ENCODE results near the gene NKTR.
"Not testable (repeated sequence)": the region's sequence is repeated elsewhere in the genome, so short reads cannot be mapped to it uniquely, and the experiment has no call there.

The NKTR gene

DNA sequence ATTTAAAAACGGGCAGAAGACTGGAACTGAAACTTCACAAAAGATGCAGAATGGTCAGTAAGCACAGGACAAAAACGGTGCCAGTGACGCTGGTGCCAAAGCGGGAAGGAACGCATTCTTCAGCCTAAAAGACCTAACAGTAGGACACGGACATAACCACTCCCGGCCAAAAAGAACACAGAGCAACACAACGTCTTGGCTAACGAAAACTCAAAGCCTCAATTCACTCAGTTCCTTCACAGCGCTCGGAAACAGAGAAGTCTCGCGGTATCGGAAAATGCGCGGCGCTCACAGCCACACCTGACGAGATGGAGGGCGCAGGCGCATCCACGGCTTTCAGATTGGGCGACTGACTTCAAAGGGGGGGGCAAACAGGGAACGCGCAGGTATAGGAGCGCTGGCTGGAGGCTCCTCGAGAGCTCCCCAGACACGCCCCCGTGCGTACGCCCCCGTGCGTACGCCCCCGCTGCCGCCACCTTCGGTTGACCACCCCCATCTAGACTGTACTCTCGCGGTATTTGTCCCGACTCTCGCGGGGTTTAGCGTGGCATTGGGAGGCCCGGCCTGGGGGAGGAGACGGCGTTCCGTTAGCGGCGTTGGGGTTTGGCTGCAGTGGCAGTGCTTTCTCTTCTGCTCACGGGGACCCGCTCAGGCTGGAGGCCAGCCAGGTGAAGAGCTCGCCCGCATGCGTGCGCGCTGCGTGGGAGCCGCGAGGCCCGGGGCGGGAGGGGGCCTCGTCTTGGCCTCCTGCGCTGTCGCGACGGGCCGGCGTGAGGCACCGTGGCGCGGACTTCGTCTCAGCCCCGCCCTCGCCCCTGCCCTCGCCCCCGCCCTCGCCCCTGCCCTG lies at the start of gene NKTR:
TSS of gene NKTR (plus strand) at position 576 of the 847 bp plus-strand sequence. CDS start 321 bp downstream, outside the sequence.
- in situ Hi-C loops (cut with MboI; ENCODE audit: low pct_unique_long_range_greater_than_20kb, low sequenced_read_pairs), result no loop called here
- DNase-seq, result peak; percentile 99

DNA sequence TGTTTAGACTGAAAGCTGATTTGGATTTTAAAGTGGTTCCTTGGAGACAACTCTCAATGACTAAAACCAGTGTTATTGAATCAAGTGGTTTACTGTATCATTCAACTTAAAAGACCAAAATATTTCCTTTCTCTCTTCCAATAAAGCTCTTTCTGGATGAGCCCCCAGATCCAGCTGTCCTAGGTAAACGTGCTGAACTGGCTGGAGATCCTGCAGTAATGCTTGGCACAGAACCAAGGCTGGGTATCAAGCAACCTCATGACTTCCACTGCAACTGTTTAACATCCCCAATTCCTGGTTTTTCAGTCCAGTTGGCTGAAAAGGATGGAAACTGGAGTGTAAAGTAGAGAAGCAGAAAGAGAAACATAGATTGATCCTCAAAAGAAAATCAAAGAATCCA lies 47.7 kb upstream of the NKTR start:
- no peak for DNase-seq
- in situ Hi-C loops (cut with MboI; ENCODE audit: low pct_unique_long_range_greater_than_20kb, low sequenced_read_pairs), result no loop called here

DNA sequence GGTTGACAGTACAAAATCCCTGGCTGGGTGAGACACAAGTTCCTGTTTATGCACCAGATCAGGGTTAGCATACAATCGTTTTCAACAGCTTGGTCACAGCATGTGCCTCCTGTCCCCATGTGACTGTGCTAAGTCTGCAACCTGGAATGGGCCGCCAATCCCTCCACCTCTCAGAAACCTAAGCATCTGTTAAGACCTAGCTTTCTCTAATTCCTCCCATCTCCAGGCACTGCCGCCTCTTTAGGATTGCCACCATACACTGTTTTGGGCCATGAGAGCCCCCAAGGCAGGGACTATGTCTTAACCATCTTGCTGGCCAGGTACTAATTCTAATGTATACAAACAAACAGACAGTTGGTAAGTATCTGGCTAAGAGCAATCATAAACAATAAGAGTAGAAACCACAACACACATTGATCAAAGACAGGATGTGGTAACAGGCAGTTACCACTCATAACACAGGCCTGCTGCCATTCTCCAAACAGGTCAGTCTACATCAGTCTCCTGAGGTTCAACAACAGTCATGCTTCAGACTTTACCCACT lies 44.3 kb upstream of the NKTR start:
- DNase-seq, result peak; percentile 14

DNA sequence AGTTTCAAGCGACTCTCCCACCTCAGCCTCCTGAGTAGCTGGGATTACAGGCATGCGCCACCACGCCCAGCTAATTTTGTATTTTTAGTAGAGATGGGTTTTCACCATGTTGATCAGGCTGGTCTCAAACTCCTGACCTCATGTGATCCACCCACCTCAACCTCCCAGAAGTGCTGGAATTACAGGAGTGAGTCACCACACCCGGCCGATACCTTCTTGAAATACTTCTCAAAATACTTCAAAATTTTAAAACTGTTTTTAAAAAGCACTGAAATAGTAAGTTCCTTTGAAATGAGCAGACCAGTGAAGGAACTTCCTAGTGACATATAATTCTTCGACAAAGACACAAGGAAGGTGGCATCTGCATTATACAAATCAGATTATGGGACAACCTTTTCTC lies 43.7 kb upstream of the NKTR start:
- in situ Hi-C loops (cut with MboI; ENCODE audit: low pct_unique_long_range_greater_than_20kb, low sequenced_read_pairs), result not testable (repeated sequence)

More for the DNA sequence above, 44.3 kb upstream of the NKTR start:
- in situ Hi-C loops (cut with MboI; ENCODE audit: low pct_unique_long_range_greater_than_20kb, low sequenced_read_pairs), result no loop called here

DNA sequence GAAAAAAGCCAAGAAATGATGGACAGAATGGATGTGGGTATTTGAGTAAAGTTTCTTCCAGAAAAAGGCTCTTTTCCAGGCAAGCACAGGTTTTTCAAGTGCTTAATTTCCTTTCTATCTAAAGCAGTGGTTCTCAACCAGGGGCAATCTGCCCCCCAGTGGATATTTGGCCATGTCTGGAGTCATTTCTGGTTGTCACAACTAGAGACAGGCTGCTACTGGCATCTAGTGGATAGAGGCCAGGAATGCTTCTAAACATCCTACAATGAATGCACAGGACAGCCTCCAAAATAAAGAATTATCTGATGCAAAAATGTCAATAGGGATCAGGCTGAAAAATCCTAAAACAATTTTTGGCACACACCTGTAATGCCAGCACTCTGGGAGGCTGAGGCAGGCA lies 42.6 kb upstream of the NKTR start:
- in situ Hi-C loops (cut with MboI; ENCODE audit: low pct_unique_long_range_greater_than_20kb, low sequenced_read_pairs), result no loop called here
- DNase-seq, result peak; percentile 30

More for the DNA sequence above, 43.7 kb upstream of the NKTR start:
- not testable (repeated sequence) for DNase-seq

DNA sequence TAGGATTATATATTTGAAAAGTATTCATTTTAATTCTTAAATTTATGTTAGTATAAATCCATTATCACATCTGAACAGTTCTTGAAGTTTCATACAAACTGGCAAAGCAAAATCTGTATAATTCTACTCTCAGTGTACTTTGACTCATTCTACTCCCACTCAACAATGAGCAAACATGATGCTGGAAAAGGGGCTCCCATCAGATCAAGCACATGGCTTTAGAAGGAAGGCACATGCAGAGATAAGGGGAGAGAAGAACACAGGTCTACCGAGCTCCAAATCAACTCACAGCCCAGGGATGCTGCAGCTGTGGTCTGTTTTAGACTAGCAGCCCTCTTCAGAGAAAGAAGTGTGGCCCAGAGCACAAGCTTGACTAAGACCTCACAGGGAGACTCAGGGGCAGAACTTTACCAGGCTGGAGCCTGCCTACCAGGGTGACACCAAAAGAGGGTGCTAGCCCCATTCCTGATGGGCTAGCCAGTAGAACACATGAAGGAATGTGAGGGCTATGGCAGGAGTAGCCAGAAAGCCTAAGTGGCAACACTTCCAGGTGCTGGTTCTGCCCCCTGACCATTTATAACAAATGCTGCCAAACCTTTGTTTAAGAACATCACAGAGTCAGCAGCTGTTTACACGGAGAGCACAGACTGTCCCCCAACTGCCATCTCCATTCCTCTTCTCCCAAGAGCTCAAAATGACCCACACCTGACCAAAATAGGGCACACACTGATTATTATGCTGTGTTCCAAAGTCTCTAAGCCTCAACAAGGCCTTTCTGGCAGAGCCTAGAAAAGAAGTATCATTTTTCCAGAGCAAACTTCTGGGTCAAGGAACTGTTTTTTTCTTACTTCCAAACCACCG lies 38.2 kb upstream of the NKTR start:
- no peak for DNase-seq
- in situ Hi-C loops (cut with MboI; ENCODE audit: low pct_unique_long_range_greater_than_20kb, low sequenced_read_pairs), result no loop called here

DNA sequence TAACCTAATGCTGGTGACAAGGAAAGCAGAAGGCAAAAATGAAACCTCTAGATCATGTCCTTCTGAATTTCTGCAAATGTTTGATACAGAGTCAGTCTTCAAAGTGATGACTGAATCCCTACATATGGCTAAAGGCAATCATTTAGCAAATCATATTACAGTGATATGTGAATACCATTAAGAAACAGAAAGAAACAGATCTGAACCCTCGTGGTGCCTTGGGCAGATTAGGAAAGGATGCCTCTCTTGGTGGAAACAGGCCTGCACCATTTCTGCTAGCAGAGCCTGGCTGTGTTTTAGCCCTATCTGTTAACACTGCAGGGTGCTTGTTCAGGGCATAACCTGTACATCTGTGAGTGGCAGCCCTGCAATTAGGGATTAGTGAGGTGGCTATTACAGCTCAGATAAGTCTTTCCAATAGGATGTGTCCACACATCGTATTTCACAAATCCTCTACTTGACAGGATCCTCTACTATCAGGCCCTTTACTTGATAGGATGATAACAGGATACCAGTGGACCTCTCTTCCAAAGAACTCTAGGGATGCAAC lies 30.8 kb upstream of the NKTR start:
- in situ Hi-C loops (cut with MboI; ENCODE audit: low pct_unique_long_range_greater_than_20kb, low sequenced_read_pairs), result no loop called here
- DNase-seq, result no peak

DNA sequence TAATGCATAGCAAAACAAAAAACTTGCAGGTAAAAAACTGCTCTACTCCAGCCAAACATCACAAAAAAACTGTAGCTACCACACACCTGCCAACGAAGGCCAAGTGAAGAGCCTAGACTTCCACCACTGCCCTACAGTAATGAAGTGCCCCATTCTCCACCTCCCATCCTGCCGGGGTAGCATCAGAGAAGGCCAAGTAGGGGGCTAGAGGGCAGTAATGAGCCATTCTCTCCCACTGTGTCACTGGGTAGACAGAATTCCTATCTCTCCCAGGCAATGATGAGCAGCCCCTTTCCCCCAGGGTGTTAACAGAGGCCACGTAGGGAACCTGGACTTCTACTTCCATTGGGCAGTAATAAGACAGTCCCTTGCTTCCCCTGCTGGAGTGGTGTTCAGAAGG lies 28.2 kb upstream of the NKTR start:
- DNase-seq, result peak; percentile 44

DNA sequence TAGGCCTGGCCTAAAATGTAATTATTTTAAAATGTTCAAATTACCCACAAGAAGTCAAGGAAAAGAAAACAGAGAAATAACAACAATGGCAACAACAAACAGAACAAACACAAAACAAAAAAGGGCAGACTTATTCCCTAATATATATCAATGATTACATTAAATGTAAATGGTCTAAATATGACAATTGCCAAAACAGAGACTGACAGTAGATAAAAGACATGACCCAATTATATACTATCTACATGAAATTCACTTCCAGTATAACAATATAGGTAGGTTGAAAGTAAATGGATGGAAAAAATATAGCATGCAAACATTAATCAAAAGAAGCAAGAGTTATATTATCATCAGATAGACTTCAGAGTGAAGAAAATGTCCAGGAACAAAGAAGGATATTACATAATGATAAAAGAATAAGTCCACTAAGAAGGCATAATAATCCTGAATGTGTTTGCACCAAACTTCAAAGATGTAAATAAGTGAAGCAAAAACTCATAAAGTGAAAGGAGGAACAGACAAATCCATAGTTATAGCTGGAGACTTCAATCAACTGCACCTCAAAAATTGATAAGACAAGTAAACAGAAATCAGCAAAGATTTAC lies 25.2 kb upstream of the NKTR start:
- in situ Hi-C loops (cut with MboI; ENCODE audit: low pct_unique_long_range_greater_than_20kb, low sequenced_read_pairs), result no loop called here
- no peak for DNase-seq

More for the DNA sequence above, 28.2 kb upstream of the NKTR start:
- in situ Hi-C loops (cut with MboI; ENCODE audit: low pct_unique_long_range_greater_than_20kb, low sequenced_read_pairs), result no loop called here

DNA sequence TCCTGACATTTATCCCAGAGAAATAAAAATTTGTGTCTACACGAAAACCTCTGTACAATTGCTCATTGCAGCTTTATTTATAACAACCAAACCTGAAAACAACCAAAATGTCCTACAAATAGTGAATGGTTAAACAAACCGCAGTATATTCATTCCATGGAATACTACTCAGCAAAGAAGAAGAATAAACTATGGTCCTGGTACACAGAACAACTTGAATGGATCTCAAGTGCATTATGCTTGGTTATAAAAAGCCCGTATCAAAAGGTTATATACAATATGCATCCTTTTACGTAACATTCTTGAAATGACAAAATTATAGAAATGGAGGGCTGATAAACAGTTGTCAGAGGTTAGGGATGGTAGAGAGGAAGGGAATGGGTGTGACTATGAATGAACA lies 22.4 kb upstream of the NKTR start:
- in situ Hi-C loops (cut with MboI; ENCODE audit: low pct_unique_long_range_greater_than_20kb, low sequenced_read_pairs), result no loop called here
- DNase-seq, result no peak

DNA sequence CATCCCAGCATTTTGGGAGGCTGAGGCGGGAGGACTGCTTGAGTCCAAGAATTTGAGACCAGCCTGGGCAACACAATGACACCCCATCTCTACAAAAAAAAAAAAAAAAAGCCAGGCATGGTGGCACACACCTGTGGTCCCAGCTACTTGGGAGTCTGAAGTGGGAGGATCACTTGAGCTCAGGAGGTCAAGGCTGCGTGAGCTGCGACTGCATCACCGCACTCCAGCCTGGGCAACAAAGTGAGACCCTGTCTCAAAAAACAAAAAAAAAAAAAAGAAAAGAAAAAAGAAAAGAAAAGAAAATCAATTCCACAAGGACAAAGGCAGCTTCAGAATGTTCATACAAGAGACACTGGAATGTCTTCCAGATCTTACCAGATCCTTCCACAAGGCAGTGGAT lies 21.1 kb upstream of the NKTR start:
- in situ Hi-C loops (cut with MboI; ENCODE audit: low pct_unique_long_range_greater_than_20kb, low sequenced_read_pairs); DNase-seq: not testable (repeated sequence)

DNA sequence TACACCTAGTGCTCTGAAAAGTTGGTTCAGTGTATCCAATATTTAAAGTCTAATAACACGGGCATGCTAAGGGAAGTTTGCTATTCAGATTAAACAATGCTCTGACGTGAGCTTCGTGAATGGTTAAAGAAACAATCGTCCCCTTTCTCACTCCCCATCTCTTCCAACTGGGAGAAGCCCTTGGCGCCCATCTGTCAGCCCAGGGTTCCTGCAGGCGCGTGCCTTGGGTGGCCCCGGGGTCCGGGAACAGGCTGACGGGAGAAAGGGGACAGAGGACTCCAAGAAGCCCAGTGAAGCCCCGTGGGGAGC lies 19.1 kb upstream of the NKTR start:
- DNase-seq, result no peak
- in situ Hi-C loops (cut with MboI; ENCODE audit: low pct_unique_long_range_greater_than_20kb, low sequenced_read_pairs), result no loop called here

DNA sequence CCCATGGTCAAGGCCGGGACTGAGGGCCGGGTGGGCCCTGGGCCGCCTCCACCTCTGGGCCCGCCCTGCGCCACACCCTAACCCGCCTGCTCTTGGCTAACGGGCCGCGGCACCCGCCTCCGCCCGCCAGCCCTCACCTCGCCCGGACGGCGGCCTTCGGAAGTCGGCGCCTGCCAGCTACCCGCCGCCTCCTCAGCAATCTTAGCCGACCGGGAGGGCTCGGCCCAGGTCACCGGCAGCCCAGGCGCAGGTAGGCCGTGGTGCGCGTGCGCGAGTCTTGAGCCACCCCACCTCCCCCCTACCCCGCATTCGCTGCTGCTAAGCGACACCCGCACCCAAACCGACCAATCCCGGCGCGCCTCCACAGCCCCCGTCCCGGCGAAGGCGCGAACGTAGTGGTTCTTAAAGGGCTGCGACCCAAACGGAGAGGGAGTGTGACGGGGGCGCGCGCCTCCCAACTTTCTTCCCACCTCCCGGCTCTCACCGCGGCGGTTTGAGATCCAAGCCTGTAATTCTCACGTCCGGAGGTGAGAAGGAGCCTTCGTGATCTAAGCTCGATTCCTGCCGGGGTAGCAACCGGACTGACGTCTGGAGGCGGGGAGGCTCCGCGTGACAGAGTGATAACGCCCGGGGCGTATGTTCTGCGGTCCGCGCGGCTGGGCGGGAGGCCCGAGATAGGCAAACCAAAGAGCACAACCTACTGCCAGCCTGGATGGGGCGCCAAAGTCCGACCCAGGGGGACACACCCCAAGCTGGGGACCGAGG lies 18.6 kb upstream of the NKTR start, which contains the start of gene SEC22C:
TSS of gene SEC22C (minus strand) at position 259 of the 765 bp plus-strand sequence. CDS start 12,921 bp downstream, outside the sequence.
- peak; percentile 94 for DNase-seq
- in situ Hi-C loops (cut with MboI; ENCODE audit: low pct_unique_long_range_greater_than_20kb, low sequenced_read_pairs), result no loop called here

DNA sequence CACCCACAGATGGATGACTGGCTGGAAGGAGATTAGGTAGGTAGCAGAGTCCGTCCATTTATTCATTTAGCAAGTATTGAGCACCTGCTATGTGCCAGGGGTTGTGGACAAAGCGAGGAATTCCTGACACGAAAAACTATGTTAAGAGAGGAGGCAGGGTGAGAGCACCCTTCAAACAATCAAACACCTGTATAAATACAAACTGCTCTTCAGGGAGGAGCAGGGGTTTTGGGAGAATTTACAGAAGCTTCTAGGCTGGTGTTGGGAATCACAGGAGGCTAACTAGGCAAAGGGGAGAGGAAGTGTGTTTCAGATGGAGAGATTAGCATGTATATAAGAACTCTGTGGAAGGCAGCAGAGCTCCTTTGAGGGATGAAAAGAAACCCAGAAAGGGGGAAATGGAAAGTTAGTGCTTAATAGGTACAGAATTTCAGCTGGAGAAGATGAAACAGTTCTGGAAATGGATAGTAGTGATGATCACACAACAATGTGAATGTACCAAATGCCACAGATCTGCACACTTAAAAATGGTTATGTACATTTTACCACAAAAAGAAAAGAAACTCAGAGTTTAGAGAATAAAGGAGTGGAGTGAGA lies 17.9 kb upstream of the NKTR start:
- in situ Hi-C loops (cut with MboI; ENCODE audit: low pct_unique_long_range_greater_than_20kb, low sequenced_read_pairs), result no loop called here
- no peak for DNase-seq

DNA sequence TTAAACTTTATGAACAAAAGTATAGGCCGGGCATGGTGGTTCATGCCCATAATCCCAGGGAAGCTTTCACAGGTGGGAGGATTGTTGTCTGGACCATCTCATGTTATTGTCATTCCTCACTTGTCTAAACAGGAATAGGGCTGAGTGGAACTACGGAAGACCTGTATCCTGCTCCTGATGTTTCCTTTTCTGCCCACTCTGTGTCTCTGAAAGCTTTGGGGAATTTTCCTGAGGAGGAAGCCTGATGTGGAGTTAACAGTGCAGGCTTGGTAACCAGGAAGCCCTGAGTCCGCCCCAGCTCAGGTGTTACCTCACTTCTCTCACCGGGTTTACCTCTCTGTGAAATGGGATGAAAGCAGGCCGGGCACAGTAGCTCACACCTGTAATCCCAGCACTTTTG lies 11.9 kb upstream of the NKTR start:
- DNase-seq, result no peak
- in situ Hi-C loops (cut with MboI; ENCODE audit: low pct_unique_long_range_greater_than_20kb, low sequenced_read_pairs), result no loop called here

DNA sequence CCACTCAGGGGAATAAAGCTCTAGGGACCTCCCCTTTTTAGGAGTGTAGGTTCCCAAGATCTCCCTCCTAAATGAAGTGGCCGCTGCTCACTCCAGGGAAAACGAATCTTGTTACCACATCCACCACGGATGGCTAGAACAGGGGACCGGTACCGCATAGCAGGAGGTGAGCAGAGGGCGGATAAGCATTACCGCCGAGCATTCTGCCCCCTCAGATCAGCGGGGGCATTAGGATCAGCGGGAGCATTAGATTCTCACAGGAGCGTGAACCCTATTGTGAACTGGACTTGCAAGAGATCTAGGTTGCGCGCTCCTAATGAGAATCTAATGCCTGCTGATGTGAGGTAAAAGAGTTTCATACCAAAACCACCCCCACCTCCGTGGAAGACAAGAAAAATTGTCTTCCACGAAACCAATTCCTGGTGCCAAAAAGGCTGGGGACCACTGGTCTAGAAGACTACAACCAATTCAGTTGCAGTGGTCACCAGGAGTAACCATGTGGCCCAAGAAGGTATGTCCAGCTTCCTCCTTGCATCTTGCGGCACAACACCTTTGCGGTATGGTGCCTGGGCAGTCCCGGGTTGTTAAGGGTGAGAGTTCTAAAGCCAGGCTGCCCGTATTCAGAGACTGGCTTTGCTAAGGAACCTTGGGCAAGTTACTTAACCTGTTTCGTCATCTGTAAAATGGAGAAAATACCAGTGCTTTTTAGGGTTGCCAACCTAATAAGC lies 10.9 kb upstream of the NKTR start:
- in situ Hi-C loops (cut with MboI; ENCODE audit: low pct_unique_long_range_greater_than_20kb, low sequenced_read_pairs), result no loop called here
- DNase-seq, result no peak

DNA sequence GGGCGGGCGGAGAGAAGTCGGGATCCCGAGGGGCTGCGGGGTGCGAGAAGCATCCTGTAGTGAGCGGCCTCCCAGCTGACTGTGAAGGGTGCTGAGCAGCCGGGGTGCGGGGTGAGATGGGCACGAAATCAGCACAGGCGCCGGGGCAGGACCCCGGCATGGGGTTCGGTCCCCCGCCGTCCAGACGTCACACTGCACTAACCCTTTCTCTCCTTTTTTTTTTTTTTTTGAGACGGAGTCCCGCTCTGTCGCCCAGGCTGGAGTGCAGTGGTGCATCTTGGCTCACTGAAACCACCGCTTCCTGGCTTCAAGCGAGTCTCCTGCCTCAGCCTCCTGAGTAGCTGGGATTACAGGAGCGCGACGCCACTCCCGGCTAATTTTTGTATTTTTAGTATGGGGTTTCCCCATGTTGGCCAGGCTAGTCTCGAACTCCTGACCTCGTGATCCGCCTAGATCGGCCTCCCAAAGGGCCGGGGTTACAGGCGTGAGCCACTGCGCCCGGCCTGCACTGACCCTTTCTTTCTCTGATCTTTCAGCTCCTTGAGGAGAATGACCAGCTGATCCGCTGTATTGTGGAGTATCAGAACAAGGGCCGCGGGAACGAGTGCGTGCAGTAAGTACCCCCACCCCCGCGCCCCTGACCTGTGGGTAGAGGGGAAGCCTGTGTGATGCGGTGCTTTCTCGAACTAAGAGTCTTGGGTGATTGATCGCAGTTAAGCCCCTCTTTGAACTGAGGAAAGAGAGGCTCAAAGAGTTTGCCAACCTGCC lies 9.3 kb upstream of the NKTR start:
- in situ Hi-C loops (cut with MboI; ENCODE audit: low pct_unique_long_range_greater_than_20kb, low sequenced_read_pairs), result no loop called here
- peak; percentile 41 for DNase-seq

Measured in KBM-7 (cell line).